Ovary (tissue), 3 donors: ENCODE results near the gene SGMS1.

Source experiments
- CTCF ChIP-seq, 3 donors: fragments of 450-650 bp in 2 of 3; fragments of 200-600 bp in 1 of 3; IDR thresholded peaks; one replicate each; pipeline versions ENCODE4 v1.5.1 to v1.8.0; 2016 to 2022; ENCODE audit warnings: antibody characterized with exemption in 3 of 3, mild to moderate bottlenecking in 1 of 3
- EP300 ChIP-seq: sonication (generic); formaldehyde crosslinking; IDR thresholded peaks from one replicate; pipeline ENCODE4 v1.6.1; 2017; ENCODE audit warnings: antibody characterized with exemption
- POLR2A ChIP-seq: fragments of 450-650 bp; IDR thresholded peaks from one replicate; pipeline ENCODE4 v1.6.1; 2017; ENCODE audit warnings: antibody characterized with exemption, mild to moderate bottlenecking, moderate library complexity
- donor health status: DM: no; HTN: no; CAD: no.

GRCh38 chr10:50650481-50650880, 26.7 kb upstream of the SGMS1 start:
- TF ChIP-seq CTCF (IDR thresholded peaks at IDR 0.05) (no peak), POLR2A (no peak), EP300 (no peak)
